Right lung (tissue), 5 donors: ENCODE results near the gene TLE1. TPM values are rescaled to one million over a fixed set of nuclear protein-coding genes. Genes with fewer than 3 reads are reported as not detected.
A peak's percentile ranks its signal among the peaks of the same experiment; 100 is the strongest.
"Not testable (repeated sequence)": the region's sequence is repeated elsewhere in the genome, so short reads cannot be mapped to it uniquely, and the experiment has no call there.

Experiments used
- DNase-seq, 2 donors: peaks; one replicate each; pipeline ENCODE4 v3.0.0-alpha.2; 2013
- polyA plus RNA-seq, 5 donors: library from polyadenylated mRNA; unstranded; fragments of 120-200 nt; gene quantifications; one replicate each; pipeline versions ENCODE4 v1.2.1 to v1.2.3, GENCODE V29; 2013; ENCODE audit warnings: inconsistent platforms in 1 of 5, low replicate concordance in 1 of 5; ENCODE audit not compliant: insufficient read length in 5 of 5, insufficient read depth in 1 of 5

The TLE1 gene
- polyA plus RNA-seq, 5 donors = 37.0 to 44.5 (median 42.2) TPM

GRCh38 chr9:81623778-81624177 lies 65.6 kb downstream of the TLE1 start:
- no peak for DNase-seq

- no peak for DNase-seq
Observed at GRCh38 chr9:81622471-81623255, 66.7 kb downstream of the TLE1 start.

GRCh38 chr9:81621785-81622259 lies 67.5 kb downstream of the TLE1 start:
- DNase-seq = no peak

GRCh38 chr9:81621118-81621517 lies 68.2 kb downstream of the TLE1 start:
- no peak for DNase-seq

GRCh38 chr9:81620002-81620390 lies 69.4 kb downstream of the TLE1 start:
- no peak for DNase-seq

- no peak for DNase-seq
Observed at GRCh38 chr9:81619353-81620001, 69.9 kb downstream of the TLE1 start.

- DNase-seq = no peak
Observed at GRCh38 chr9:81618923-81619322, 70.4 kb downstream of the TLE1 start.

GRCh38 chr9:81616141-81616540 lies 73.2 kb downstream of the TLE1 start:
- no peak for DNase-seq

- DNase-seq = no peak
Observed at GRCh38 chr9:81614335-81614734, 75.0 kb downstream of the TLE1 start.

- peak; percentile 91 to 95 for DNase-seq
Observed at GRCh38 chr9:81613002-81613812, 76.1 kb downstream of the TLE1 start.

- DNase-seq = no peak
Observed at GRCh38 chr9:81611664-81612063, 77.7 kb downstream of the TLE1 start.

GRCh38 chr9:81610740-81611107 lies 78.6 kb downstream of the TLE1 start:
- DNase-seq = no peak

GRCh38 chr9:81609782-81610739 lies 79.3 kb downstream of the TLE1 start:
- no peak for DNase-seq

GRCh38 chr9:81608289-81608657 lies 81.1 kb downstream of the TLE1 start:
- DNase-seq = no peak

GRCh38 chr9:81607593-81608288 lies 81.6 kb downstream of the TLE1 start:
- DNase-seq = no peak

- DNase-seq = not testable (repeated sequence)
Observed at GRCh38 chr9:81606261-81606660, 83.1 kb downstream of the TLE1 start.

GRCh38 chr9:81605170-81605670 lies 84.1 kb downstream of the TLE1 start:
- DNase-seq = no peak

GRCh38 chr9:81604306-81605169 lies 84.8 kb downstream of the TLE1 start:
- DNase-seq = peak; percentile 24 to 25

- no peak for DNase-seq
Observed at GRCh38 chr9:81602887-81603680, 86.3 kb downstream of the TLE1 start.
